ENCODE results near the gene PDSS2.

The PDSS2 gene

DNA sequence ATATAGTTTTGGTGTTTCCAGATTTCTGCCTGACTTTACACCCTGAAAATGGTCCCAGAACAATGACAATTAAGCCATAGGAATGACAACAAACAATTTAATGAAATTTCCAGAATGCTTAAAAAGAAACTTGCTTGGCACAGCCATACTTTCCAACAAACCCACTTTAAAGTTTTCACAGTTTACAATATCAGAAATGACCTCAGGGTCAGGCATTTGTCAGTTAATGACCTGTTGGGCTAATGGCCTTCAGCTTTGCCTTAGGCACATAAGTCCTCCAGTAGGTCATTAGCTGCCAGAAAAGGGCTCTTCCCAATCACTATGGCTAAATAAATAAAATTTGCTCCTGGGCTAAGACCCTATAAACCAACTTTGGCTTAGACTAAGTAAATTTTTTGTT is 199.4 kb downstream of the PDSS2 start:
- TF ChIP-seq, protein P1, sequence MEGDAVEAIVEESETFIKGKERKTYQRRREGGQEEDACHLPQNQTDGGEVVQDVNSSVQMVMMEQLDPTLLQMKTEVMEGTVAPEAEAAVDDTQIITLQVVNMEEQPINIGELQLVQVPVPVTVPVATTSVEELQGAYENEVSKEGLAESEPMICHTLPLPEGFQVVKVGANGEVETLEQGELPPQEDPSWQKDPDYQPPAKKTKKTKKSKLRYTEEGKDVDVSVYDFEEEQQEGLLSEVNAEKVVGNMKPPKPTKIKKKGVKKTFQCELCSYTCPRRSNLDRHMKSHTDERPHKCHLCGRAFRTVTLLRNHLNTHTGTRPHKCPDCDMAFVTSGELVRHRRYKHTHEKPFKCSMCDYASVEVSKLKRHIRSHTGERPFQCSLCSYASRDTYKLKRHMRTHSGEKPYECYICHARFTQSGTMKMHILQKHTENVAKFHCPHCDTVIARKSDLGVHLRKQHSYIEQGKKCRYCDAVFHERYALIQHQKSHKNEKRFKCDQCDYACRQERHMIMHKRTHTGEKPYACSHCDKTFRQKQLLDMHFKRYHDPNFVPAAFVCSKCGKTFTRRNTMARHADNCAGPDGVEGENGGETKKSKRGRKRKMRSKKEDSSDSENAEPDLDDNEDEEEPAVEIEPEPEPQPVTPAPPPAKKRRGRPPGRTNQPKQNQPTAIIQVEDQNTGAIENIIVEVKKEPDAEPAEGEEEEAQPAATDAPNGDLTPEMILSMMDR (IDR thresholded peaks at IDR 0.05; ENCODE audit: low read depth, low read length, poor library complexity, severe bottlenecking) = no peak
- TF ChIP-seq EZH2phosphoT487 (IDR thresholded peaks at IDR 0.05; ENCODE audit: borderline replicate concordance, low read length) = no peak

GRCh38 chr6:107248147-107248546 is 211.2 kb downstream of the PDSS2 start:
- Histone ChIP-seq H3K27me3 (ENCODE audit: control insufficient read depth, low read length) (no peaks in the 10 kb centered on the region), H3K4me1 (ENCODE audit: control insufficient read depth, low read length) (peaks cover 11% of the 10 kb centered on the region), H3K27ac (ENCODE audit: low read depth, low read length) (no peak overlapping the region), H4K20me1 (ENCODE audit: control insufficient read depth, insufficient read depth, low read depth, low read length) (no peaks in the 10 kb centered on the region), H3K79me2 (ENCODE audit: control insufficient read depth, low read length) (no peaks in the 10 kb centered on the region), H3K9me3 (ENCODE audit: control insufficient read depth, insufficient read depth, low read length) (no peaks in the 10 kb centered on the region), H3K9me2 (replicated peaks; ENCODE audit: control insufficient read depth, low read length) (no peaks in the 10 kb centered on the region), H3K36me3 (ENCODE audit: control insufficient read depth, low read length) (no peaks in the 10 kb centered on the region), H3K4me2 (ENCODE audit: low read length) (no peak overlapping the region), H3F3A (ENCODE audit: control insufficient read depth, insufficient read depth) (no peaks in the 10 kb centered on the region), H3K4me3 (ENCODE audit: low read length) (no peak overlapping the region)
- TF ChIP-seq, protein P1 (IDR thresholded peaks at IDR 0.05; ENCODE audit: low read depth, low read length, poor library complexity, severe bottlenecking) = no peak
- no peak for TF ChIP-seq EZH2phosphoT487 (IDR thresholded peaks at IDR 0.05; ENCODE audit: borderline replicate concordance, low read length)

More for the DNA sequence above, 199.4 kb downstream of the PDSS2 start:
- no peaks in the 10 kb centered on the region for H3F3A ChIP-seq (ENCODE audit: control insufficient read depth, insufficient read depth)
- H3K9me2 ChIP-seq (replicated peaks; ENCODE audit: control insufficient read depth, low read length) = no peaks in the 10 kb centered on the region
- no peaks in the 10 kb centered on the region for H3K9me3 ChIP-seq (ENCODE audit: control insufficient read depth, insufficient read depth, low read length)
- H3K4me1 ChIP-seq (ENCODE audit: control insufficient read depth, low read length) = no peaks in the 10 kb centered on the region
- no peaks in the 10 kb centered on the region for H3K27me3 ChIP-seq (ENCODE audit: control insufficient read depth, low read length)
- no peaks in the 10 kb centered on the region for H3K79me2 ChIP-seq (ENCODE audit: control insufficient read depth, low read length)
- H4K20me1 ChIP-seq (ENCODE audit: control insufficient read depth, insufficient read depth, low read depth, low read length) = no peaks in the 10 kb centered on the region
- no peak overlapping the region for H3K27ac ChIP-seq (ENCODE audit: low read depth, low read length)
- H3K36me3 ChIP-seq (ENCODE audit: control insufficient read depth, low read length) = no peaks in the 10 kb centered on the region
- H3K4me2 ChIP-seq (ENCODE audit: low read length) = no peak overlapping the region
- no peak overlapping the region for H3K4me3 ChIP-seq (ENCODE audit: low read length)

DNA sequence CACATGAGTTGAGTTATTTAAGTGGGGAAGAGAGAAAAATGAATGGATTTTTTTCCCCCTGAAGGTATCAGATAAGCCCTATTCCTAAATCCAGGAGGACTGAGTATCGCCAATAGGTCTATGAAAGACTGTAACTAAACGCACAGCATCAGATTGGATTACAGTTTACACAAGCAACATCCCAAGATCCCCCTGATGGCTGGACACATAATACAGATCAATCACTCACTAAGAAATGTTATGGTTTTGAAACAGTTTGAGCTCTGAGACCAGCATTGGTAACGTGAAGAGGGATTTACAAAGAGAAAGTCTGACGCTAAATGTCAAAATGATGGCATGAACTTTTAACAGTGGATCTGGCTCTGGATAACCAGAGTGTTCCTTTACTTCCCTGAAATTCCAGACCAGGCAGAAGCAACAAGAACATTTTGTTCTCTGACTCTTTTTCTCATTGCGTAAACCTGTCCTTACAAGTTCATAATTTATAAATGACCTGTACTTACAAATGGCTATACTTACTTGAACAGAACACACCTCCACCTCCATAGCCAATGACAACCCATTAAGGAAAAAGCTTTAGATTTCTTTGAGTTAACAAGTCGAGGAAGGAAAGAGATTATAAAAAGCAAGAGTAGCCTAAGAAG is 212.3 kb downstream of the PDSS2 start:
- Histone ChIP-seq H3K27me3 (ENCODE audit: control insufficient read depth, low read length) (no peaks in the 10 kb centered on the region), H3K9me2 (replicated peaks; ENCODE audit: control insufficient read depth, low read length) (no peaks in the 10 kb centered on the region), H3K9me3 (ENCODE audit: control insufficient read depth, insufficient read depth, low read length) (no peaks in the 10 kb centered on the region), H3K27ac (ENCODE audit: low read depth, low read length) (no peak overlapping the region), H3F3A (ENCODE audit: control insufficient read depth, insufficient read depth) (no peaks in the 10 kb centered on the region), H4K20me1 (ENCODE audit: control insufficient read depth, insufficient read depth, low read depth, low read length) (no peaks in the 10 kb centered on the region), H3K79me2 (ENCODE audit: control insufficient read depth, low read length) (no peaks in the 10 kb centered on the region), H3K4me1 (ENCODE audit: control insufficient read depth, low read length) (peaks cover 11% of the 10 kb centered on the region), H3K4me3 (ENCODE audit: low read length) (no peak overlapping the region), H3K36me3 (ENCODE audit: control insufficient read depth, low read length) (no peaks in the 10 kb centered on the region), H3K4me2 (ENCODE audit: low read length) (no peak overlapping the region)
- no peak for TF ChIP-seq EZH2phosphoT487 (IDR thresholded peaks at IDR 0.05; ENCODE audit: borderline replicate concordance, low read length)
- TF ChIP-seq, protein P1 (IDR thresholded peaks at IDR 0.05; ENCODE audit: low read depth, low read length, poor library complexity, severe bottlenecking) = no peak

Measured in DOHH2 (cell line).